ENCODE measurements around the gene COA8.

COA8 gene

GRCh38 chr14:103527408-103528145 is 35.2 kb upstream of the COA8 start:
- Histone ChIP-seq H3K4me3 (ENCODE audit: low read depth, low read length) (no peak overlapping the region), H3K27me3 (ENCODE audit: control insufficient read depth, insufficient read depth, low read length) (peaks cover 21% of the 10 kb centered on the region), H3K36me3 (ENCODE audit: control insufficient read depth, insufficient read depth, low read length) (peaks cover 10% of the 10 kb centered on the region), H3K27ac (ENCODE audit: low read depth, low read length) (peak overlapping the region; percentile 88), H3K9me3 (ENCODE audit: control insufficient read depth, insufficient read depth, low read length) (no peaks in the 10 kb centered on the region), H3K9ac (ENCODE audit: low read depth, low read length) (no peak overlapping the region), H3K4me1 (ENCODE audit: control insufficient read depth, insufficient read depth, low read length) (peaks cover 8% of the 10 kb centered on the region; the same call in 1 of the 2 replicates)

GRCh38 chr14:103528146-103528586 is 34.6 kb upstream of the COA8 start:
- Histone ChIP-seq H3K27ac (ENCODE audit: low read depth, low read length) (peak overlapping the region; percentile 88), H3K9me3 (ENCODE audit: control insufficient read depth, insufficient read depth, low read length) (no peaks in the 10 kb centered on the region), H3K4me3 (ENCODE audit: low read depth, low read length) (peak overlapping the region; percentile 98), H3K27me3 (ENCODE audit: control insufficient read depth, insufficient read depth, low read length) (peaks cover 18% of the 10 kb centered on the region), H3K4me1 (ENCODE audit: control insufficient read depth, insufficient read depth, low read length) (peaks cover 8% of the 10 kb centered on the region; the same call in 1 of the 2 replicates), H3K9ac (ENCODE audit: low read depth, low read length) (peak overlapping the region; percentile 77), H3K36me3 (ENCODE audit: control insufficient read depth, insufficient read depth, low read length) (peaks cover 16% of the 10 kb centered on the region)

GRCh38 chr14:103528587-103529382 is 34.0 kb upstream of the COA8 start, which contains the start of gene TRMT61A:
Gene TRMT61A (plus strand): TSS chr14:103529196. CDS start chr14:103529979, 783 bp downstream.
- H3K9ac ChIP-seq (ENCODE audit: low read depth, low read length), result peak within 1 kb of the TSS; percentile 82
- H3K36me3 ChIP-seq (ENCODE audit: control insufficient read depth, insufficient read depth, low read length), result peaks cover 21% of the 10 kb centered on the region
- H3K27me3 ChIP-seq (ENCODE audit: control insufficient read depth, insufficient read depth, low read length), result peaks cover 11% of the 10 kb centered on the region
- H3K4me3 ChIP-seq (ENCODE audit: low read depth, low read length), result peak within 1 kb of the TSS; percentile 98
- peaks cover 8% of the 10 kb centered on the region; the same call in 1 of the 2 replicates for H3K4me1 ChIP-seq (ENCODE audit: control insufficient read depth, insufficient read depth, low read length)
- H3K9me3 ChIP-seq (ENCODE audit: control insufficient read depth, insufficient read depth, low read length), result no peaks in the 10 kb centered on the region
- peak within 1 kb of the TSS; percentile 88 for H3K27ac ChIP-seq (ENCODE audit: low read depth, low read length)

GRCh38 chr14:103529383-103530365 is 33.1 kb upstream of the COA8 start:
- Histone ChIP-seq H3K27me3 (ENCODE audit: control insufficient read depth, insufficient read depth, low read length) (peaks cover 3% of the 10 kb centered on the region; the same call in 1 of the 2 replicates), H3K4me3 (ENCODE audit: low read depth, low read length) (peak overlapping the region; percentile 98), H3K9me3 (ENCODE audit: control insufficient read depth, insufficient read depth, low read length) (no peaks in the 10 kb centered on the region), H3K4me1 (ENCODE audit: control insufficient read depth, insufficient read depth, low read length) (peaks cover 8% of the 10 kb centered on the region; the same call in 1 of the 2 replicates), H3K36me3 (ENCODE audit: control insufficient read depth, insufficient read depth, low read length) (peaks cover 30% of the 10 kb centered on the region), H3K9ac (ENCODE audit: low read depth, low read length) (peak overlapping the region; percentile 82), H3K27ac (ENCODE audit: low read depth, low read length) (peak overlapping the region; percentile 65)

GRCh38 chr14:103530390-103530789 is 32.4 kb upstream of the COA8 start:
- Histone ChIP-seq H3K4me1 (ENCODE audit: control insufficient read depth, insufficient read depth, low read length) (peaks cover 8% of the 10 kb centered on the region; the same call in 1 of the 2 replicates), H3K27ac (ENCODE audit: low read depth, low read length) (no peak overlapping the region)

GRCh38 chr14:103530831-103531230 is 31.9 kb upstream of the COA8 start:
- peaks cover 8% of the 10 kb centered on the region; the same call in 1 of the 2 replicates for H3K4me1 ChIP-seq (ENCODE audit: control insufficient read depth, insufficient read depth, low read length)
- H3K36me3 ChIP-seq (ENCODE audit: control insufficient read depth, insufficient read depth, low read length), result peaks cover 40% of the 10 kb centered on the region
- no peak overlapping the region for H3K4me3 ChIP-seq (ENCODE audit: low read depth, low read length)
- H3K9ac ChIP-seq (ENCODE audit: low read depth, low read length), result no peak overlapping the region
- H3K27ac ChIP-seq (ENCODE audit: low read depth, low read length), result no peak overlapping the region
- no peaks in the 10 kb centered on the region for H3K9me3 ChIP-seq (ENCODE audit: control insufficient read depth, insufficient read depth, low read length)
- H3K27me3 ChIP-seq (ENCODE audit: control insufficient read depth, insufficient read depth, low read length), result no peaks in the 10 kb centered on the region

More at GRCh38 chr14:103530390-103530789, 32.4 kb upstream of the COA8 start:
- Histone ChIP-seq H3K9ac (ENCODE audit: low read depth, low read length) (no peak overlapping the region), H3K9me3 (ENCODE audit: control insufficient read depth, insufficient read depth, low read length) (no peaks in the 10 kb centered on the region), H3K4me3 (ENCODE audit: low read depth, low read length) (no peak overlapping the region), H3K27me3 (ENCODE audit: control insufficient read depth, insufficient read depth, low read length) (no peaks in the 10 kb centered on the region), H3K36me3 (ENCODE audit: control insufficient read depth, insufficient read depth, low read length) (peaks cover 37% of the 10 kb centered on the region)

GRCh38 chr14:103531421-103532215 is 31.1 kb upstream of the COA8 start:
- Histone ChIP-seq H3K9ac (ENCODE audit: low read depth, low read length) (no peak overlapping the region), H3K27ac (ENCODE audit: low read depth, low read length) (no peak overlapping the region), H3K27me3 (ENCODE audit: control insufficient read depth, insufficient read depth, low read length) (no peaks in the 10 kb centered on the region), H3K4me1 (ENCODE audit: control insufficient read depth, insufficient read depth, low read length) (peaks cover 8% of the 10 kb centered on the region; the same call in 1 of the 2 replicates), H3K36me3 (ENCODE audit: control insufficient read depth, insufficient read depth, low read length) (peaks cover 40% of the 10 kb centered on the region), H3K4me3 (ENCODE audit: low read depth, low read length) (no peak overlapping the region), H3K9me3 (ENCODE audit: control insufficient read depth, insufficient read depth, low read length) (no peaks in the 10 kb centered on the region)

- H3K9ac ChIP-seq (ENCODE audit: low read depth, low read length), result no peak overlapping the region
- no peaks in the 10 kb centered on the region for H3K27me3 ChIP-seq (ENCODE audit: control insufficient read depth, insufficient read depth, low read length)
- no peak overlapping the region for H3K4me3 ChIP-seq (ENCODE audit: low read depth, low read length)
- H3K36me3 ChIP-seq (ENCODE audit: control insufficient read depth, insufficient read depth, low read length), result peaks cover 40% of the 10 kb centered on the region
- H3K9me3 ChIP-seq (ENCODE audit: control insufficient read depth, insufficient read depth, low read length), result no peaks in the 10 kb centered on the region
- peaks cover 8% of the 10 kb centered on the region; the same call in 1 of the 2 replicates for H3K4me1 ChIP-seq (ENCODE audit: control insufficient read depth, insufficient read depth, low read length)
- H3K27ac ChIP-seq (ENCODE audit: low read depth, low read length), result no peak overlapping the region
Observed at GRCh38 chr14:103532216-103533136, 30.3 kb upstream of the COA8 start.
